GM19452 (cell line): ENCODE measurements around the gene HINFP.
"Not testable (repeated sequence)": the region's sequence is repeated elsewhere in the genome, so short reads cannot be mapped to it uniquely, and the experiment has no call there.

Source experiments
- ATAC-seq: cut with Tn5 transposase; IDR thresholded peaks from one replicate; pipeline ENCODE4 v1.9.1; 2021; ENCODE audit not compliant: unreplicated experiment

The HINFP gene

GRCh38 chr11:119155733-119156492, 34.5 kb downstream of the HINFP start:
- ATAC-seq, result no peak

GRCh38 chr11:119156496-119156895, 35.1 kb downstream of the HINFP start:
- ATAC-seq, result no peak

- ATAC-seq, result no peak
Observed at GRCh38 chr11:119157063-119157462, 35.7 kb downstream of the HINFP start.

- no peak for ATAC-seq
Observed at GRCh38 chr11:119158467-119158866, 37.1 kb downstream of the HINFP start.

- no peak for ATAC-seq
Observed at GRCh38 chr11:119160151-119160550, 38.8 kb downstream of the HINFP start.

- no peak for ATAC-seq
Observed at GRCh38 chr11:119161871-119162270, 40.5 kb downstream of the HINFP start.

GRCh38 chr11:119166368-119167076, 45.1 kb downstream of the HINFP start:
- no peak for ATAC-seq

GRCh38 chr11:119167077-119167458, 45.7 kb downstream of the HINFP start:
- not testable (repeated sequence) for ATAC-seq

- ATAC-seq, result no peak
Observed at GRCh38 chr11:119167933-119168332, 46.6 kb downstream of the HINFP start.

GRCh38 chr11:119168471-119169281, 47.3 kb downstream of the HINFP start, which contains the start of gene NLRX1:
NLRX1 (plus strand) TSS chr11:119168725; CDS start chr11:119171404, 2,679 bp downstream.
- peak; percentile 95 for ATAC-seq

GRCh38 chr11:119169282-119169719, 47.9 kb downstream of the HINFP start:
- no peak for ATAC-seq

GRCh38 chr11:119172513-119172912, 51.1 kb downstream of the HINFP start:
- ATAC-seq, result no peak

GRCh38 chr11:119173453-119173852, 52.1 kb downstream of the HINFP start:
- no peak for ATAC-seq

- ATAC-seq, result no peak
Observed at GRCh38 chr11:119175493-119176077, 54.2 kb downstream of the HINFP start.

- ATAC-seq, result no peak
Observed at GRCh38 chr11:119178166-119178680, 56.8 kb downstream of the HINFP start.

GRCh38 chr11:119179342-119179741, 58.0 kb downstream of the HINFP start:
- no peak for ATAC-seq

- ATAC-seq, result no peak
Observed at GRCh38 chr11:119179983-119180382, 58.6 kb downstream of the HINFP start.

- ATAC-seq, result no peak
Observed at GRCh38 chr11:119180729-119181676, 59.6 kb downstream of the HINFP start.

GRCh38 chr11:119181677-119182412, 60.5 kb downstream of the HINFP start:
- ATAC-seq, result no peak
